NCI-H1436 (cell line): ENCODE results near the gene FNIP2.
"Not testable (repeated sequence)": the region's sequence is repeated elsewhere in the genome, so short reads cannot be mapped to it uniquely, and the experiment has no call there.

ENCODE experiments used
- DNase-seq: peaks from one replicate; lab custom pipeline; 2025; lab: John Stamatoyannopoulos, UW

Gene FNIP2

DNA sequence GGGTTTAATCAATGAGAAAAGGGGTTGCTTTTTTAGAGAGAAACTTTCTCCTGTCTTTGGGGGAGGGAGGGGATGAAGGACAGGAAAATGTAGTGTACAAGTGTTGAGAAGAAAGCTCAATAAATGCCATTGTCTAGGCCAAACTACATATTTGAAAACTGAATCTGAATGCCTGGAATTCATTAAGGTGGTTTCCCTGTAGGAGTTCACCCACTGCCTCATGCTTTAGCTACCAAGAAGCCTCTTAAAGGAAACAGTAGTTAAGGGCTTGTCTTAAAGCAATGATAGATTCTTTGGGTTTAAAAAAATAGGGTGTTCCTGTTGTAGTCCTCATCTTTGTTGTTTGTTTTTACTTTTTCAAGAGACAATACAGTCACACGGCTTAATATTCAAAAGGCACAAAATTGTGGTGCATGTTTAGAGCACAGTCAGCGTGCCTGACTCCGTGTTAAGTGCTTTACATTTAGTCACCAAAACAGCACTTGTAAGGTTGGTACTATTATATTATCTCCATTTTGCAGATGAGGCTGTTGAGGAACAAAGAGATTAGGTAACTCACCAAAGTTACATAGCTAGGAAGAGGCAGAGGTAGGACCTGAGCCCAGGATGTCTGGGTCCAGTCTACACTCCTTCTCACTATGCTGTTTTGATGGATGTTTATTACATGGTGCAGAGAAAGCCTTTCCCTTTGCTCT is 46.0 kb downstream of the FNIP2 start:
- no peak for DNase-seq

DNA sequence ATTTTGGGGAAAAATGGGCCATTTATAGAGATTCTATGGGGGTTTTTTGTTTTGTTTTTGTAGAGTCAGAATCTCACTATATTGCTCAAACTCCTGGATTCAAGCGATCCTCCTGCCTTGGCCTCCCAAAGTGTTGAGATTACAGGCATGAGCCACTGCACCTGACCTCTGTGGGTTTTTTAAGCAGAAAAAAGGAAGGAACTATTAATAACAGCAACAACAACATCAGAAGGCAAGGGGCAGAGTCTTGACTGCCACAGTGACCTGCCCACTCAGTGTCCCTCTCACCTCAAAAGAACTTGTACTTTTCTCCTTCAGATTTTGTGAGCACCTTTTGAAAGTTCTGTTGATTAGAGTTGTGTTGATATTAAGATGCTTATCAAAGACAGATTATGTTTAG is 48.1 kb downstream of the FNIP2 start:
- no peak for DNase-seq

DNA sequence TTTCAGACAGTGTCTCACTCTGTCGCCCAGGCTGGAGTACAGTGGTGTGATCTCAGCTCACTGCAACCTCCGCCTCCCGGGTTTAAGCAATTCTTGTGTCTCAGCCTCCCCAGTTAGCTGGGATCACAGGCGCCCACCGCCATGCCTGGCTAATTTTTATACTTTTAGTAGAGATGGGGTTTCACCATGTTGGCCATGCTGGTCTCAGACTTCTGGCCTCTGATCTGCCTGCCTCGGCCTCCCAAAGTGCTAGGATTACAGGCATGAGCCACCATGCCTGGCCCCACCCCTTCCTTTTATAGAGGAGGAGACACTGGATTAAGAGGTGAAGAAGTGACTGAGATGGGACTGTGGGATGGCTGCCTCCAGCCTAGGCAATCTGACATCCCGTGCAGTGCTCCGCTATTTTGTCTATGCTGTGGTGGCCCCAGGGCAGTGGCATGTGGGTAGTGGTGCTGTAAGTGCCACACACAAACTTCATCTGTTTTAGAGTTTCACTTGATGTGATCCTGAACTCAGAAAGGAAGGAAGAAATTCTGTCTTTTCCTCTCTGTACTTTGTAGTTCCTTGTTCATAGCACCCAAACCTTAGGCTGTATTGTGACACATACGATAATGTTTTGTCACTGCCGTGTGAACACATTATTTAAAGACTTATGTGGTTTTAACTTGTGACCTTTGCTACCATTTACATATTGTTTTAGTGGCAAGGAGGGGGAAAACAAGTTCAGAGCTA is 48.9 kb downstream of the FNIP2 start:
- no peak for DNase-seq

DNA sequence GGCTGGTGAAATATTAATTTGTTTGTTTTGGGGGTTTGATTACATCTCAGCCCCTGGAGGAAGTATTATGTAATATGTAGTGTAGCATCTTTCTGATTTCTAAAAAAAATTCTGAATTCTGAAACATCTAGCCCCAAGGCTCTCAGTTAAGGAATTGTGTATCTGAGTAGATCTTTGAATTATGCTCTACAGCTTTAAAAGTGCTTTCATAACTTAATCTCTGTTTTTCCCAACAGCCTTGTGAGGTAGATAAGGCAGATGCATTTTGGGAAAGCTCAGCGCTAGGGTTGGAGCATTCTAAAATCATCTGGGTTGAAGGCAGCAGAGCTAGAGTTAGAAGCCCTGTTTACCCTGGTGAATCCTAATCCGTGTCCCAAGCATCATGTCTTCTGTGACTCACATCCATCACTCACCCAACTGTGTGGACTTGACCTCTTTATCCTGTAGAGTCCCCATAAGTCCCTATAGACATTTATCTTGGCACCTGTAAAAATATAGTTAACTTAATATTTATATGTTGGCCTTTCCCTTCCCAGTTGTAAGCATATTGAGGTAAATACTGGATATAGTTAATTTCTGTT is 49.8 kb downstream of the FNIP2 start:
- no peak for DNase-seq

DNA sequence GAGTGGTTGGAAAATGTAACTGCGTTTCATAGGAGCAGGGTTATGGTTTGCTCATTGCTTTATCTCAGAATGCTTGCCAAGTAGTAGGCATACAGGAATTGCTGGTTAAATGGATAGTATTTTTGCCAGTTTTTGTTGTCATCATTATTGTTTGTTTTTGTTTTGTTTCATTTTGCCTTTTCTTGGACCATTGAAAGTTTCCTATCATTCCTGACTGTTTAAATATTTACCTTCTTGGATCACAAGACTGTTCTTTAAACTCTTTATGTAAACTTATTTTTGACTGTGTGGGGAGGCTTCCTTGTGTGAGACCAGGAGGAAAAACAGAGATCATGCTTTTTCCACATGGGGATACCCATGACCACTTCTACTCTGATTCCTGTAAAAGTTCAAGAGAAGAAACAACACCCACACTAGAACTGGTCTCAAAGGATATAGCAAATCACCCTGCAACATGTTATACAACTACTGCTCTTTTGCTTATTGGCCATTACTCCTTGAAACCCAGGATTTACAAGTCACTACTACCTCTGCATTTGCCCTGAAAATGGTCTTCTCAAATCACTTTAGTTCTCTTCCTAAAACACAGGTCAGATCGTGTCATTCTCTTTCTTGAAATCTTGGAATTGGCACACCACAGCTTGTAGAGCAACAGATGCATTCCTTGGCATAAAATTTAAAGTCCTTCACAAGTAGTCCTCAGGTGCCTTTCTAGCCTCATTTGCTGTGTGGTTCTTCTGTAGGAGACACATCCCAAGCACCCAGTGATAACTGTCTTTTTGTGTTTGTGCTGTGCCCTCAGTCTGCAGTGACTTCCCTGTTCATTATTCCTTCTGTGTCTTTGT is 51.3 kb downstream of the FNIP2 start:
- no peak for DNase-seq

DNA sequence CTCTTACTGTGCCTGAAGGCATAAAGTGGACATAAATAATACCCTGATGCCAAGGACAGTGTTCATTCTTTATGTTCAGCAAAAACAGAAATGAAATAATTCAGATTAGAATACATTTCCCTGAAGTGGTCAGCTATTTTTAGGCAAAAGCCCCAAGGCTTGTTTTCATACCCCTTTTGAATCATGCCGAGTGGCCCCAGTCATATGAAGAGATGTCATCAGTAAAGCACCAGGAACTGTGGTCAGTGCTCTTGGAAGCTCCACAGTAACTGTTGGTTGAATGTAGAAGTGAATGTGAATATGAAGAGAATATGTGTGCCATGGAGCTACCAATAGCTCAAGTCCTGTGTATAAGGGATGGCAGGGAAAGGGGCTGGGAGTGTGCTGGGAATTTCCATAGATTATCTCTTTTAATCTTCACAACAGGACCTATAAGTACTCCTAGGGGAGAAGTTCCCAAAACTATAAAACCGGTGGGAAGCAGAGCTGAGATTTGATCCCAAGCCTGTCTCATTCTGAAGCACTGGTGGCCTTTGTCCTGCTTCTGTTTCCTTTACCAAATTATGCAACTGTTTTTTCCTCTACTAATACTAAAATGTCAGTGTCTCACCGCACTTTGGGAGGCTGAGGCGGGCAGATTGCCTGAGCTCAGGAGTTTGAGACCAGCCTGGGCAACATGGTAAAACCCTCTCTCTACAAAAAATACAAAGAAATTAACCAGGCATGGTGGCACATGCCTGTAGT is 52.6 kb downstream of the FNIP2 start:
- no peak for DNase-seq

DNA sequence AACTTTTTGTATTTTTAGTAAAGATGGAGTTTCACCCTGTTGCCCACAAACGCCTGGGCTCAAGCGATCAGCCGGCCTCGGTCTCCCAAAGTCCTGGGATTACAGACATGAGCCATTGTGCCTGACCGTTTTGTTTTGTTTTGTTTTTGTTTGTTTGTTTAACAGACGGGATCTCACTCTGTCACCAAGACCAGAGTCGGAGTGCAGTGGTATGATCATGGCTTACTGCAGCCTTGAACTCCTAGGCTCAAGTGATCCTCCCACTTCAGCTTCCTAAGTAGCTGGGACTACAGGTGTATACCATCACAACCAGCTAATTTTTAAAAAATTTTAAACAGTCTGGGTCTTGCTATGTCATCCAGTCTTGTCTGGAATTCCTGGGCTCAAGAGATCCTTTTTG is 53.5 kb downstream of the FNIP2 start:
- DNase-seq, result no peak

DNA sequence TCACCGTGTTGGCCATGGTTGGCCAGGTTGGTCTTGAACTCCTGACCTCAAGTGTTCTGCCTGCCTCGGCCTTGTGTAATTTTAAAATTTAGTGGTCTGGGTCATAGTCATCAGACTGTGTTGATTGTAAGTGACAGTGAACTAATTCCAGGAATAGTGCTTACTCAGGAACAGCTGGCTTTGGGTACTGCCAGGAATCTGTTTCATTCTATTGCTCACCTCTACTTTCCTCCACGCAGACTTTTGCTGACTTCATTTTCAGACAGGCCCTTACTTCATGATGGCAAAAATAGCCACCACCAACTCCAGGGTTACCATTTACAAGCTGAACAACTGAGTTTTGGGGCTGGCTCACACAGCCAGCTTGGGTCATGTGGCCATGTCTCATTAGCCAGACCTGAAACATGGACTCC is 54.6 kb downstream of the FNIP2 start:
- no peak for DNase-seq

DNA sequence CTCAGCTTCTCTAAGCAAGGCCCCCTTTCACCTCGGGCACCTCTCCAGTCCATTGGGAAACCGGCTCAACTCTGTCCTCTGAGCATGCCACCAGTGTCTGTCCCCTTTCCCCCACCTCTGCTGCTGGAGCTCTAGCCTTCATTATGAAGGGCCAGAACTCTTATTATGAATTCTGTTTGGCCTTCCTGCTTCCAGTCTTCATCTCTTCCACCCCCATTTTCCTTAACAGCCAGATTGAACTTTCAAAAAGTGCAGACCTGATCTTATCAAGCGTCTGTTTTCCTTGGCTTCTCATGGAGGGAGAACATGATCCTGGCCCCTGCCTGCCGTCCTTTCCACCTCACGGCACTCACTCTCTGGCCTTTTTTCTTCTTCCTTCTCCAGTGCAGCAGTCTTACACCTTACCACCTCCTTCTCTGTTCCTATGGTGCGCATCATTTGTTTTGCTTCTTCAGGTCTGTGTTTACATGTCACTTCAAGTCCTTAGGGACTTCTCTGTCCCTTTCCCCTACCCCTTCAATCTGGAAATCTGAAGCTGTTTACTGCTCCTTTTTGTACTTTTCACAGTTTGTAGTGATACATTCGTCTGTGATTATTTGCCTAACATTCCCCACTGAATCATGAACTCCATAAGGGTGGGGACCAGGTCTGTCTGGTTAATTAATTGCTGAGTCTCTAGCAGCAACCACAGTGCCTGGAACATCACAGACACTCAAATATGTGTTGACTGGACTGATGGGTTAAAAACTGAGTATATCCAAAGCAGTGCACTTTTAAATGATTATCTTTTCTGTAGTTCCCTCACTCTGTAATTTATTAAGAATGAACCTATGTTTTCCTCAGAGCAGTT is 55.8 kb downstream of the FNIP2 start:
- no peak for DNase-seq

DNA sequence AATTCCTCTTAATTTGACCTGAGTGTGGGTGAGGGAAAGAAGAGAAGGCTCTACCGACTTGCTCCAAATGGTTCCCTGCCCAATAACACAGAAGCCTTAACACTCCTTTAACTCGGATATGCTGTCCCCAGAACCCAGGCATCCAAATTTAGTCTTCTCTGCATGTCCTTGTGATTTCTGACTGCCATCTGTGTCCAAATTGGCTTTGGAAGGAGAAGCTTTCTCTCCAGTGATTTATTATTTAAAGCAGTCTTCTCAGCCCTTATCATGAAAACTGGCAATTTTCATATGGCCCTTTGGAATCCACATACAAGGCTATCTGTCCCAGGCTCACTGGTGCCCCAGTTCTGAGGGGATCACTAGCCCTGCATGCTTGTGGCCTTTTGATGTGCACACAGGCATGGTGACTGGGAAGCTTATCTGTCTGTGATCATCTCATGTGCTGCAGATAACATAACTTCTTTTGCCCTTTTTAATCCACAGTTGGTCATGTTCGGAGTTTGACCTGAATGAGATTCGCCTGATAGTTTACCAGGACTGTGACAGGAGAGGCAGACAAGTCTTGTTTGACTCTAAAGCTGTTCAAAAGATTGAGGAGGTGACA is 56.7 kb downstream of the FNIP2 start:
- DNase-seq, result no peak

DNA sequence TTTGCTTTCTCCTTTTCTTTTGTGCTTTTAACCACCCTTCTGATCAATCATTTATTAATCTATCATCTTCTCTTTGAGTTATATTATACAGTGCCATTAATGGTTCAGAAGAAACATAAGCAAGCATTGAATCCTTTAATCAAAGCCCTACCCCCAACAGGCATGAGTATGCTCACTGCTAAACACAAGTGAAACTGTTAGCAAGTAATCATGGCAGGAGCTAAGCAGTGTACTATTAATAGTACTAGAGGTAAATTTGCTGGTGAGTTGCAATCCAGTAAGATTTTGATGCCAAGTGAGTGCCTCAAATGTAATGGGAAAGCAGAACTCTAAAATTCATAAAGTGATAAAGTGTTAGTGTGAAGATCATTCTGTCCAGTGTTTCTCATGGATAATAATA is 57.2 kb downstream of the FNIP2 start:
- DNase-seq, result no peak

DNA sequence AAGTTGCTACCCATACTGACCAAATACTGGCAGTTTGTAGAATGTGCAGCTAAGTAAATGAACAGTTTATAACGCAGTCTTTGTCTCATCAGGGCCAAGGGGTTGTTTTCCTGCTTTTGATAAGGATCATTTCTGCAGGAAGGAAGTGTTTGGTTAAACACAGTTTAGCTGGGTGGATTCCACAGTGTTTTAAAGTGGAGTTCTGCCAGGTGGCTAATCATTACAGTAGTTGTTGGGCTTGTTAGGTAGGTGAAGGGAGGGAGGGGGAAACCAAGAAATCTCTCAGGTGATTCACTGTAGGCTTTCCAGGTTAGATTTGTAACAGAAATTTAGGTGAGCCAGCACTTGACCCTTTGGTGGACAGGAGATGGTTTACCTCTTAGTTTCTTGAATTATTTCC is 58.1 kb downstream of the FNIP2 start:
- no peak for DNase-seq

DNA sequence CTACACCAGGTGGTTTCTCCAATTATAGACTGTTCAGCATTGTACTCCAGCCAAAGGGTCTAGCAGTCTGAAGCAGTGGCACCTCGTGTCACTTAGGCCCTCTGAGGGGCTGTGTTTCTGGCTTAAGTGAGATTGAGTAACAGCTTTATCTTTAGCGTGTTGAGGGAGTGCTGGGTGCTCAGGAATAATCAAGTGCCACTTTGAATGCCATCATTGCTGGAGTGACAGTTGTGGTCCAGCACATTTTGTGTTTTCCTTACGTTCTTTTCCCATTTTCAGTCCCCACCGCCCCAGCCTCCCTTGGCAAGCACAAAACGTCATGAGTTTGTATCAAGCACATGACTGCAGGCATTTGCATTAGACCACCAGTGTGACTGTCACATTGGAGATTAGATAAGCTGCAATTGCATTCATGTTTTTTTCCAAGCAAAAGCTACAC is 58.7 kb downstream of the FNIP2 start:
- DNase-seq, result no peak

DNA sequence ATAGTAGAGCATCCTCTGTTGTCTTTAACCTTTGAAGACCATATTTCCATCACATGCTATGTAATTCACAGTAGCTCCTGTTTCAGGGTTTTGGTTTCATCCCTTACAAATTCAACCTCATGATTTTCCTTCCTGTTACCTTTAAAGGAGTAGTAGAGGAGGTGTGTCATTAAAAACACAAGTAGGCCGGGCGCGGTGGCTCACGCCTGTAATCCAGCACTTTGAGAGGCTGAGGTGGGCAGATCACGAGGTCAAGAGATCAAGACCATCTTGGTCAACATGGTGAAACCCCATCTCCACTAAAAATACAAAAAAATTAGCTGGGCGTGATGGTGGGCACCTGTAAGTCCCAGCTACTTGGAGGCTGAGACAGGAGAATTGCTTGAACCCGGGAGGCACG is 59.3 kb downstream of the FNIP2 start:
- not testable (repeated sequence) for DNase-seq

DNA sequence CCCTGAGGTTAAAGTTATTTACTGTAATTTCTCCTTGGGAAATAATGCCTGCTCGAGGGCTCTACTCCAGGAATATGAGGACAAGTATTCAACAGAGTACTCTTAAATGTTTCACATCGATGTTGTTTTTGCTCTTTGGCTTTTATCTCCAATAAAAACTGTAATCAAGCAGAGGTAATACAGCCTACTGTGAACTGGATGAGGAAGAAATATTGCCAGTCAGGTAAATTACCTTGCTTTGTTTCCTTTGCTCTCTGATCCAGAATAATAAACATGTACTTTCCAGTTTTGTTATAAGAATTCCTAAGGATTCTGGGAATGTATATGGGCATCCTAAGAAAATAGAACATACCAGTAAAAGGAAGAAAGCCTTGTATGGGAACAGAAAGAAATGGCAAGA is 60.4 kb downstream of the FNIP2 start:
- no peak for DNase-seq

DNA sequence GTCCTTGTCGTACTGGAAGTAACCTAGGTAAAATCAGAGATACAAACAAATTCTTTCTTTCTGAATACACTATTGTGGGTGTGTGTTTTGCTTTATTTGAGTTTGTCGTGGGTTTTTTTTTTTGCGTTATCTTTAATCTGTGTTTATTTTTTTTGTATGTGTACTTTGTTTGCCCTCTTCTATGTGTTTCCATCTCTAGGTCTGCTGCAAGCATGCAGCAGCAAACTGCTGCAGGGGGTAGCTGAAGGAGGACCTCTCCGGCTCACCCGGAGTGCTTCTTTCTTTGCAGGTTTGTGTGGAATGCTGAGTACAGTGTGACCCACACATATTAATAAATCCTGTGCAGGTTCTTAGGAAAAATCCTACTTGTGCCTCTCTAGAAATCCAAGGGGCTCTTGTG is 64.8 kb downstream of the FNIP2 start:
- no peak for DNase-seq

DNA sequence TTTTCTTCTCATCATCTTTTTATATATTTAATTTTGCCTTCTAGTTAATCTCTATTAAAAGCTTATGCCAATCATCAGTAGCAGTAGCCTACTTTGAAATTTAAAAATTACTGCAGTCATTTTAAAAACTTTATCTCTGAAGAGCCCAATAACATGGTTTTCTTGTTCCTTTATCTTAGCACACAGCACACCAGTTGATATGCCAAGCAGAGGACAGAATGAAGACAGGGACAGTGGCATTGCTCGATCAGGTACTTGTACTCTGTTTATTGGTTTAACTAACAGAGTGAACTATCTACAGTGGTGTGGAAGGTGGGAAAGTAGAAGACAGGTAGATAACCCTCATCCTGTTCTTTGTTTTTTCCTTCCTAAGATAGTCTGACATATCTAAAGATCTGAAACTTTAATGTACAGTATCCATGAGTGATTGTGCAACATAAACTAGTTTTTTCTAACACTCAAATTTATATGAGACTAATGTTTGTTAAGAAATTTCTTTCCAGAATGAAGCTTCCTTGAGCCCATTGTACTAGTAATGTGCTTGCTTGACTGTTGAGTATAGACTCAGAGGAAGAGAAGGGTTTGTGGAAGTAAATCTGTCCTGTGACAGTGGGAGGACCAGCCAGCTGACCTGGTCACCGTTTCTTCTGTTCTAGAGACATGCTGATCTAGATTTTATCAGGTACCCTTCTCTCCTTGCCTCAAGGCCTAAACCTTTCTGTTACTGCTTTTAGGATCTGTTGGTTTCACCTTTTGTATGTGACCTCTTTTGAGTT is 66.6 kb downstream of the FNIP2 start:
- DNase-seq, result no peak

DNA sequence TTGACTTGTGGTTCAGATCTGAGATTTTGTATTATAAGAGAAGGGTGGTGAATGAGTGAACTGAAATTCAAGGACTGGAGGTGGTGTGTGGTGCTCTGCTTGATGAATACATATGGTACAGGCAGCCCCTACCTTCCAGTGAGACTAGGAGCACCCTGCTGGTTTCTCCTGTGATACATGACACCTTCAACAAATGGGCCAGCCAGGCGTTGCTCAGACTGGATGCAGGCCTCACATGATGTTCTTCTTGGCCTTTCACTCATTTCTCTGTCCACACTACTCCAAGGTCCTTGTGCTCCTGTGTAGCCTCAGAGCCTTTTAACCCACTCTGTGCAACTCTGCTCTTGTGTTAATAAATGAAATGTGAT is 67.2 kb downstream of the FNIP2 start:
- DNase-seq, result no peak

DNA sequence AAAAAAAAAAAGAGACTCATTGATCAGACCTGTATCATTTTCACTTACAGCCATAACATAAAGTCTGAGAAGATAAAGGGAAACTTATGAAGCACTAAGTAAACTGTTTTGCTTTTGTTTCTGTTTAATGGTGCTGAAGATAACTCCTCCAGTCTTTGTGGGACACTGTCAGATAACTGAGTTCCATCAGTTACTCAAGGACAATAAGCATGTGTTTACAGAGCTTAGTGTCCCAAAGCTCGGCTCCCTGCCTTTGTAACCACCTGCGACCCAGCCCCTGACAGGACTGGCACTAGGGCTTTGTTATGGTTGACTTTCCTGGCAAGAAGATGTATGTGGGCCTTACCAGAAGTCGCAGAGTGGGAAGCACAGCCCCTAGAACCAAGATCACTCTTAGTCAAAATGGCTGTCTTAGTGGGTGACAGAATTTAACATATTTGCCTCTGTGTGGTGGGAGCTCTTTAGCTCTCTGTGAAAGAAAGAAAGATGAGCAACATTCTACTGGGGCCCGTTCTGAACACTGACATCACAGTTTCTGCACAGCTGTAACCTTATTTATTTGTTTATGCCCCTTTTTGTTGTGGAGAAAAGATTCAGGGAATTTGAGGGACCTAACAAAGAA is 68.1 kb downstream of the FNIP2 start:
- DNase-seq, result no peak
